NCI-H1092 treated with DMSO at 0.1 percent for 48 hours (cell line): ENCODE results near the gene PRSS8.
A peak's percentile ranks its signal among the peaks of the same experiment; 100 is the strongest.

Experiments used
- DNase-seq: peaks from one replicate; lab custom pipeline; 2025; lab: John Stamatoyannopoulos, UW

Gene PRSS8

GRCh38 chr16:31128711-31129567, 6.6 kb downstream of the PRSS8 start:
- DNase-seq = no peak

DNA sequence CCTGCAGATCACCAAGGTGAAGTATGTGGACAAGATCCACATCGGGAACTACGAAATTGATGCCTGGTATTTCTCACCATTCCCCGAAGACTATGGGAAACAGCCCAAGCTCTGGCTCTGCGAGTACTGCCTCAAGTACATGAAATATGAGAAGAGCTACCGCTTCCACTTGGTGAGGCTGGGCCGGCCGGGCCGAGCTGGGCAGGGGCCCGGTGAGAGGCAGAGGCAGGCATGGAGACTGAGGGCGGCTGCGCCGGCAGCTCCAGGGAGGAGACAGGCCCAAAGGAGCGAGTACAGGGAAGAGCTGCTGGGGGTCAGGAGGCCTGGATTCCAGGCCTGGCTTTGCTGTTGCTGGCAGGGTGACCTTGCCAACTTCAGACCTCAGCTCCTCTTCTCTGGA, 8.3 kb downstream of the PRSS8 start:
- DNase-seq = no peak

GRCh38 chr16:31125844-31126243, 9.7 kb downstream of the PRSS8 start:
- no peak for DNase-seq

DNA sequence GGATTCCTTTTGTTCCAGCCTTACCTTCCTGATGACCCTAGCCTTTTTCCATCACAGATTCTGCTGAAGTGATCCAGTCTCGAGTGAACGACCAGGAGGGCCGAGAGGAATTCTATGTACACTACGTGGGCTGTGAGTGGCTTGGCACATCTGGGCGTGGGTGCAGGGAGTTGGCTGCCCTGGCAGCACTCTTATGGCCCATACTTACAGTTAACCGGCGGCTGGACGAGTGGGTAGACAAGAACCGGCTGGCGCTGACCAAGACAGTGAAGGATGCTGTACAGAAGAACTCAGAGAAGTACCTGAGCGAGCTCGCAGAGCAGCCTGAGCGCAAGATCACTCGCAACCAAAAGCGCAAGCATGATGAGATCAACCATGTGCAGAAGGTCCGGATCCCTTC, 15.4 kb downstream of the PRSS8 start:
- DNase-seq = no peak

DNA sequence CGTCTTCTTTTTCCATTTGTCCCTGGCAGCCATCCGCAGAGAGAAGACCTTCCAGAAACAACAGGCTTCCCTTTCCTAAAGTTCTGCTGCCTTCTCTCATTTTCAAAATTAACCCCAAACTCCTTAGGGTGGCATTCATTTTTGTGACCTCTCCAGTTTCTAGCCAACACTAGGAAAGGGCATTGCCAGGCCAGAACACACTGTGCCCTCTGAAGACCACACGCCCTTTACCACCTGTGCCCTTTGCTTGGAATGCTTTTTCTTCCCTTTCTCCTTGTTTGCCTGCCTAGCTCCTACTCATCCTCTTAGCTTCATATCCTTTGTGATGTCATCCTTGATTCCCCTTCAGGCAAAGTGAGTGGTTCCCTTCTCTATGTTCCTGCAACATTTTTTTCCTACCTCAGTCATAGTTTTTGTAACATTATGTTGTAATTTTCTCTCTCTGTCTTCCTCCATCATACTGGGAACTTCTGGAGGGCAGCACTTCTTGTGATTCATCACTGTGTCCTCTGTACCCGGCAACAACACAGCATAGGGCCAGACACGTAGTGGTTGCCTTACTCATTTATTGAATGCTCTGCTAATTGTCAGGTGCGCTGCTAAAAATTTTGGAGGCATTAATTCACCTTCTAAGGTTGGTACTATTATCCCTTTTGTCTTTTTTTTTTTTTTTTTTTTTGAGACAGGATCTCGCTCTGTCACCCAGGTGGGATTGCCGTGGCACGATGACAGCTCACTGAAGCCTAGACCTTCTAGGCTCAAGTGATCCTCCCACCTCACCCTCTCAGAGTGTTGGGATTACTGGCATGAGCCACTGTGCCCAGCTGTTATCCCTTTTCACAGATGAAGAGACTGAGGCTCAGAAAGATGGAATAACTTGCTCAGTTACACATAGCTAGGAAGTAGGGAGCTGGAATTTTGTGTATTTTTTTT, 17.0 kb downstream of the PRSS8 start:
- DNase-seq = no peak

DNA sequence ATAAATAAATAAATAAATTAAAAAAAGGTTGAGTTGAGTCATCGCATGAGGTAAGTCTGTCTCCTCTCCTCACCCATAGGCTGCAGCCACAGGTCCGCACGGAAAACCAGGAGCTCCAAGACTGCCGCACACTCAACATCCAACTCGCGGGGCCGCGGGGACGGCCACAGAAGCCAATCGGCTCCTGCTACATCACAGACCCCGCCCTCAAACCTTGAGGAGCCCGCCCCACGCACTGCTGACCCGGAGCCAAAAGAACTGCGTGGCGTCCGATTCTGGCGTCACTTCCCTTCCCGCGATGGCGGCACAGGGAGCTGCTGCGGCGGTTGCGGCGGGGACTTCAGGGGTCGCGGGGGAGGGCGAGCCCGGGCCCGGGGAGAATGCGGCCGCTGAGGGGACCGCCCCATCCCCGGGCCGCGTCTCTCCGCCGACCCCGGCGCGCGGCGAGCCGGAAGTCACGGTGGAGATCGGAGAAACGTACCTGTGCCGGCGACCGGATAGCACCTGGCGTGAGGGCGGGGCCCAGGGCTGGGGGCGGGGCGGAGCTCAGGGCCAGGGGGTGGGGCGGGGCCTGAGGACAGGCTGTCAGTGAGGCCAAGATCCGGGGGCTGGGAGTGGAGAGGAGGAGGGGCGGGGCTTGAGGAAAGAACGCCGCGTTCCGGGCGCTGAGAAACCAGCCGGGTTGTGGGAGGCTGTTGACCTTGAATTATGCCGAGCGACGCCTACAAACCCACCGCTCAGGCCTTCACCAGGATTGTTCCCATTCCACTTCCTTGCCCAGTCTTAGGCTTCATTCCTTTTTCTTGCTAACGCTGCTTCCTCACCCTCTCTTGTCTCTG, 17.9 kb downstream of the PRSS8 start, which contains the start of gene KAT8:
KAT8 (plus strand) TSS at position 281 of the 839 bp plus-strand sequence; CDS start at position 299, 18 bp downstream.
- DNase-seq = peak; percentile 98

GRCh38 chr16:31114468-31114867, 21.1 kb downstream of the PRSS8 start:
- DNase-seq = no peak

DNA sequence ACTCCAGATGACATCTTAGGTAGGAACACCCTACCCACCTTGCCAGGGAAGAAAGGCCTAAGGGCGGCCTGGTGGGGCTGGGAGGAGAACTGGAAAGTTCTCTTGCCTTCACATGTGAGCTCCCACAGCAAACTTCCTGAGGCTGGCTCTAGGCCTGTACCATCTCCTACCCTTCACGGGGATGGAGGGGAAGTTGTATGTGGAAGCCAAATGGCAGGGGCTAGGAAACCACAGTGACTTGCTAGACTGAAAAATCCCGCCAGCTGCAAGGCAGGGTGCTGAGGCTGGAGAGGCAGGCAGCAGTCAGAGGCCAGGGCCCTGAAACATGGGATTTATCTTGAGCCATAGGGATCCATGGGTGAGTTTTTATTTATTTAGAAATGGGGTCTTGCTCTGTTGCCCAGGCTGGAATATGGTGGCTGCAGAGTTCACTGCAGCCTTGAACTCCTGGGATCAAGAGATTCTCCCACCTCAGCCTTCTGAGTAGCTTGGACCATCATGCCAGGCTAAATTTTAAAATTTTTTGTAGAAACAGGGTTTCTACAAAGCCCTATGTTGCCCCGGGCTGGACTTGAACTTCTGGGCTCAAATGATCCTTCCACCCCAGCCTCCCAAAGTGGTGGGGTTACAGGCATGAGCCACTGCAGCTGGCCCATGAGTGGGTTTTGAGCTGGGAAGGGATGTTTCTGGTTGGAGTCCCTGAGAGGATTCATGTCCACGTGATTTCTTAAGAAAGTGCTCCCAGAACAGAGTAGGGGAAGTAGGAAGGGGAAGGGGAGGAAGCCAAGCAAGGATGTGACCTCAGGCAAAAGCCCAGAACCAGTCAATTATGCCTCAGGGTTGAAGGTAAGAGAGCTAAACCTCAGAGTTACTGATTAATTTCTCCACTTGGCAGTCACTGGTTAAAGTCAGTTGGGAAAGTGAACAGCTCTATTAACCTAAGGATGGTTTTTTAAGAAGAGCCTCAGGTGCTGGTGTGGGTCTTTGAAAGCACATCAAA, 22.1 kb downstream of the PRSS8 start:
- no peak for DNase-seq

- no peak for DNase-seq
These were observed 22.8 kb downstream of the PRSS8 start for GRCh38 chr16:31112711-31113110.

DNA sequence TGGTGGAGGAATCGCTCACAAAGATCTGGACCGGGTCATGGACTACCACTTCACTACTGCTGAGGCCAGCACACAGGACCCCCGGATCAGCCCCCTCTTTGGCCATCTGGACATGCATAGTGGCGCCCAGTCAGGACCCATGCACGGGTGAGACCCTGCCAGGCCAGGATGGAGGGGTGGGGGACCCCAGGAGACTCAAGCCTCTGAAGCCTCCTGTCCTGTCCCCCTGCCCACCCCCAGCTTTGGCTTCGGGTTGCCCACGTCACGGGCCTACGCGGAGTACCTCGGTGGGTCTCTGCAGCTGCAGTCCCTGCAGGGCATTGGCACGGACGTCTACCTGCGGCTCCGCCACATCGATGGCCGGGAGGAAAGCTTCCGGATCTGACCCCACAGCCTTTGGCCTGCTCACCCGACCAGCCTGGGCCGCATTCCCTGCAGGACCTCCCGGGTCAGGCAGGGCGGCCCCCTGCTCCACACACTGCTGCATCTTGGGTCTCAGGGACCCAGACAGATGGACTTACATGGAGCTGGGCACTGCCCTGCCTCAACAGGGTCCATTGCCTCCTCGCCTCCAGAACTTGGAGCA, 23.6 kb downstream of the PRSS8 start:
- DNase-seq = no peak

GRCh38 chr16:31110106-31111034, 25.2 kb downstream of the PRSS8 start:
- no peak for DNase-seq

GRCh38 chr16:31109622-31110021, 25.9 kb downstream of the PRSS8 start:
- no peak for DNase-seq

DNA sequence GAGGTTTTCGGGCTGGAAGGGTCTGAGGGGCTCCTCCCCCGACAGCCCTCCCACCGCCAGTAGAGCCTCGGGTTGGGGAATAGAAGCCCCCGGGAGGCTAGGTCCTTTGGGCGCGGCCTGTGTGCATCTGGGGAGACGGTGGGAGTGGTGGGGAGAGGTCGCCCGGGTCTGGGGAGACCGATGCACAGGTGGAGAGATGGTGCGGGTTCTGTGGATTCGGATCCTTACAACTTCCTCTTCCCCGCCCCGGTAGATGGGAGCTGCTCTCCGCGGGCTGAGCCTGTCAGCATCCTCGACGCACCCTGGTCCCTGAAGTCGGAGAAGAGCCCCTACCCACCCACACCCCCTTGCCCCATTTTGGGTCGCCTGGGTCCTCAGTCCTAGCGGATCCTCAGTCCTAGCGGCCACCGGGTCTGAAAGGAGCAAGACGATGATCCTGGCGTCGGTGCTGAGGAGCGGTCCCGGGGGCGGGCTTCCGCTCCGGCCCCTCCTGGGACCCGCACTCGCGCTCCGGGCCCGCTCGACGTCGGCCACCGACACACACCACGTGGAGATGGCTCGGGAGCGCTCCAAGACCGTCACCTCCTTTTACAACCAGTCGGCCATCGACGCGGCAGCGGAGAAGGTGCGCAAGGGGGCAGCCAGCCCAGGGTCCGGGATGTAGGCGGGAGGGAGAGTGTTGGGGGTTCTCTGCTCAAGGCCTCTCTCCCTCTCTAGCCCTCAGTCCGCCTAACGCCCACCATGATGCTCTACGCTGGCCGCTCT, 26.6 kb downstream of the PRSS8 start:
- DNase-seq = no peak

GRCh38 chr16:31108035-31108793, 27.3 kb downstream of the PRSS8 start, which contains the start of gene BCKDK:
TSS of gene BCKDK (plus strand) at chr16:31108386. CDS start at chr16:31109224, 838 bp downstream.
- peak; percentile 47 for DNase-seq

GRCh38 chr16:31107465-31107867, 28.1 kb downstream of the PRSS8 start:
- DNase-seq = no peak

- no peak for DNase-seq
These were observed 28.7 kb downstream of the PRSS8 start for GRCh38 chr16:31106509-31107464.
